OCI-LY3 (cell line): ENCODE measurements around the gene RNF212B.

Experiments
- H2AFZ ChIP-seq: fragments of 200-600, 300-600 bp; shearing (Covaris generic); 2 replicates; pipeline ENCODE4 v1.6.0; 2014; ENCODE audit warnings: antibody characterized with exemption, low read depth, low read length
- H3K27ac ChIP-seq: fragments of 200-600, 300-600 bp; sonication (generic); 2 replicates; pipeline ENCODE4 v1.5.1; 2014; ENCODE audit warnings: mild to moderate bottlenecking, low read length, moderate library complexity, mixed read lengths
- H3K27me3 ChIP-seq: fragments of 200-600, 300-600 bp; sonication (generic); 2 replicates; pipeline ENCODE4 v1.6.1; 2014; ENCODE audit warnings: low read depth, low read length, mixed read lengths
- H3K36me3 ChIP-seq: fragments of 200-600, 300-600 bp; sonication (generic); replicated peaks from 2 replicates; pipeline ENCODE3; 2014; ENCODE audit warnings: low read depth, low read length, mixed read lengths
- H3K4me1 ChIP-seq: fragments of 300-600, 200-600 bp; sonication (generic); 2 replicates; pipeline ENCODE4 v1.6.1; 2014; ENCODE audit warnings: low read length, mixed read lengths
- H3K4me2 ChIP-seq: fragments of 200-600, 300-600 bp; sonication (generic); 2 replicates; pipeline ENCODE4 v1.6.1; 2014; ENCODE audit warnings: low read length, mixed read lengths
- H3K4me3 ChIP-seq: fragments of 300-600, 200-600 bp; sonication (generic); 2 replicates; pipeline ENCODE4 v1.5.1; 2014; ENCODE audit warnings: antibody characterized with exemption, mild to moderate bottlenecking, low read length, moderate library complexity
- H3K79me2 ChIP-seq: fragments of 300-600, 200-600 bp; shearing (Covaris generic); 2 replicates; pipeline ENCODE4 v1.6.1; 2014; ENCODE audit warnings: mild to moderate bottlenecking, low read length, mixed read lengths
- H3K9ac ChIP-seq: fragments of 300-600, 200-600 bp; shearing (Covaris generic); 2 replicates; pipeline ENCODE4 v1.6.0; 2014; ENCODE audit warnings: mild to moderate bottlenecking, low read length, moderate library complexity
- H3K9me3 ChIP-seq: fragments of 200-600, 300-600 bp; shearing (Covaris generic); 2 replicates; pipeline ENCODE4 v1.6.1; 2014; ENCODE audit warnings: low read length, mixed read lengths; ENCODE audit not compliant: insufficient read depth
- H4K20me1 ChIP-seq: fragments of 200-600, 300-600 bp; sonication (generic); 2 replicates; pipeline ENCODE4 v1.6.1; 2016; ENCODE audit warnings: low read length, mixed read lengths; ENCODE audit not compliant: insufficient read depth
- CTCF ChIP-seq: fragments of 200-600, 300-600 bp; sonication (generic); IDR thresholded peaks from 2 replicates; pipeline ENCODE4 v1.5.1; 2014; ENCODE audit warnings: antibody characterized with exemption, low read length, low read depth
- EZH2phosphoT487 ChIP-seq: fragments of 200-600 bp; shearing (Covaris generic); IDR thresholded peaks from 2 replicates; pipeline ENCODE4 v1.6.1; 2018; ENCODE audit warnings: antibody characterized with exemption, mixed run types, low read depth

The RNF212B gene

GRCh38 chr14:23281247-23281646, 43.5 kb downstream of the RNF212B start:
- Histone ChIP-seq H3K4me2 (no peak overlapping the region), H4K20me1 (peaks cover 5% of the 10 kb centered on the region; the same call in 1 of the 2 replicates), H3K27ac (no peak overlapping the region), H3K4me1 (peaks cover 7% of the 10 kb centered on the region), H3K9ac (no peak overlapping the region), H3K27me3 (no peaks in the 10 kb centered on the region), H3K4me3 (no peak overlapping the region), H2AFZ (no peak overlapping the region), H3K36me3 (peaks cover 12% of the 10 kb centered on the region), H3K9me3 (no peaks in the 10 kb centered on the region), H3K79me2 (peaks cover 24% of the 10 kb centered on the region)
- TF ChIP-seq EZH2phosphoT487 (no peak), CTCF (no peak)

- peaks cover 24% of the 10 kb centered on the region for H3K79me2 ChIP-seq
- peak overlapping the region; percentile 60; the same call in 1 of the 2 replicates for H2AFZ ChIP-seq
- peaks cover 9% of the 10 kb centered on the region for H3K36me3 ChIP-seq
- H3K9me3 ChIP-seq: no peaks in the 10 kb centered on the region
- H4K20me1 ChIP-seq: peaks cover 5% of the 10 kb centered on the region; the same call in 1 of the 2 replicates
- no peaks in the 10 kb centered on the region for H3K27me3 ChIP-seq
- peak overlapping the region; percentile 63 for H3K27ac ChIP-seq
- H3K4me1 ChIP-seq: peaks cover 12% of the 10 kb centered on the region
- peak overlapping the region; percentile 96 for H3K9ac ChIP-seq
- TF ChIP-seq EZH2phosphoT487 (no peak), CTCF (no peak)
- H3K4me3 ChIP-seq: peak overlapping the region; percentile 95
- peak overlapping the region; percentile 77 for H3K4me2 ChIP-seq
These were observed 47.2 kb downstream of the RNF212B start for GRCh38 chr14:23284654-23285529.

- Histone ChIP-seq H3K79me2 (peaks cover 24% of the 10 kb centered on the region), H3K4me1 (peaks cover 12% of the 10 kb centered on the region), H3K9ac (peak overlapping the region; percentile 96), H3K4me2 (peak overlapping the region; percentile 77), H3K9me3 (no peaks in the 10 kb centered on the region), H3K36me3 (peaks cover 9% of the 10 kb centered on the region), H3K27me3 (no peaks in the 10 kb centered on the region), H2AFZ (peak overlapping the region; percentile 60; the same call in 1 of the 2 replicates), H3K4me3 (peak overlapping the region; percentile 95), H3K27ac (peak overlapping the region; percentile 63), H4K20me1 (peaks cover 5% of the 10 kb centered on the region; the same call in 1 of the 2 replicates)
- TF ChIP-seq CTCF: no peak
- no peak for TF ChIP-seq EZH2phosphoT487
These were observed 47.8 kb downstream of the RNF212B start for GRCh38 chr14:23285530-23286019.
